HL-60 (cell line): ENCODE results near the gene PATE4.

ENCODE experiments used
- DNase-seq, 2 experiments: peaks; one replicate each; pipeline ENCODE4 v3.0.0-alpha.2; 2010 to 2020; ENCODE audit warnings: low read depth in 1 of 2, low spot score in 1 of 2
- H3K27ac ChIP-seq: fragments of 250-450 bp; sonication (Bioruptor Pico); replicated peaks from 2 replicates; pipeline ENCODE4 v1.5.1; 2020; ENCODE audit warnings: mild to moderate bottlenecking, moderate library complexity
- H3K27me3 ChIP-seq: fragments of 250-450 bp; sonication (Bioruptor Pico); 2 replicates; pipeline ENCODE4 v1.5.1; 2021; ENCODE audit warnings: mild to moderate bottlenecking, moderate library complexity; ENCODE audit not compliant: insufficient read depth, poor library complexity, severe bottlenecking
- H3K4me3 ChIP-seq: replicated peaks from 2 replicates; pipeline ENCODE4 v1.5.1; 2011; ENCODE audit warnings: mild to moderate bottlenecking, control low read depth, low read length; ENCODE audit not compliant: insufficient read depth
- GABPA ChIP-seq: IDR thresholded peaks from 2 replicates; pipeline ENCODE4 v1.6.1; 2012; ENCODE audit warnings: low read depth
- POLR2AphosphoS5 ChIP-seq: IDR thresholded peaks from 2 replicates; pipeline ENCODE4 v1.6.1; 2012; ENCODE audit warnings: low read depth
- SPI1 ChIP-seq: IDR thresholded peaks from 2 replicates; pipeline ENCODE4 v1.6.1; 2012; ENCODE audit warnings: low read depth, mild to moderate bottlenecking, borderline replicate concordance
- TF ChIP-seq, protein P1 (sequence below): IDR thresholded peaks from one replicate; pipeline ENCODE4 v1.5.1; 2011; ENCODE audit warnings: low read length, control low read depth, inconsistent platforms; ENCODE audit not compliant: insufficient read depth
- TF ChIP-seq, protein P2 (sequence below): IDR thresholded peaks from 2 replicates; pipeline ENCODE4 v1.6.1; 2012; ENCODE audit warnings: low read depth; ENCODE audit not compliant: insufficient replicate concordance

PATE4 gene

DNA sequence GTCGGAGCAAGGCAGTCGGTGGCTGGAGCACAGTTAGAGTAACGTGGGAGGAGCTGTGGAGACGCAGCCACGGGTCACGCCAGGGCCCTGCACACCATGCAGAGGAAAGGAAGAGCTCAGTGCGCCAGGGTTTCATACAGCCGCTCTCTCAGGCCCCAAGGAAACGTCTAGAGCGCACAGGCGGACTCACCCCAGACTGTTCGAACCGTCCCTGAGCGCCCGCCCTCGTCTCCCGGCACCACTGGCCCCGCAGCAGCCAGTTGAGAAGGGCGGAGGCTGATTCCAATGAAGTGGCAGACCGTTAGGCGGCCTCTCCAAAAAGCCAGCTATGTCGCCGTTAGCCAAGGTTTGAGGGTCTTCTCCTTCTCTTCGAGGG lies 53.9 kb downstream of the PATE4 start:
- 0 out of 2 replicates have a peak overlapping the region, but pooled peaks have one; percentile 71 for H3K4me3 ChIP-seq
- H3K27me3 ChIP-seq, result no peaks in the 10 kb centered on the region
- H3K27ac ChIP-seq, result peak overlapping the region; percentile 36; the same call in 1 of the 2 replicates
- no peak for DNase-seq
- TF ChIP-seq, protein P1, sequence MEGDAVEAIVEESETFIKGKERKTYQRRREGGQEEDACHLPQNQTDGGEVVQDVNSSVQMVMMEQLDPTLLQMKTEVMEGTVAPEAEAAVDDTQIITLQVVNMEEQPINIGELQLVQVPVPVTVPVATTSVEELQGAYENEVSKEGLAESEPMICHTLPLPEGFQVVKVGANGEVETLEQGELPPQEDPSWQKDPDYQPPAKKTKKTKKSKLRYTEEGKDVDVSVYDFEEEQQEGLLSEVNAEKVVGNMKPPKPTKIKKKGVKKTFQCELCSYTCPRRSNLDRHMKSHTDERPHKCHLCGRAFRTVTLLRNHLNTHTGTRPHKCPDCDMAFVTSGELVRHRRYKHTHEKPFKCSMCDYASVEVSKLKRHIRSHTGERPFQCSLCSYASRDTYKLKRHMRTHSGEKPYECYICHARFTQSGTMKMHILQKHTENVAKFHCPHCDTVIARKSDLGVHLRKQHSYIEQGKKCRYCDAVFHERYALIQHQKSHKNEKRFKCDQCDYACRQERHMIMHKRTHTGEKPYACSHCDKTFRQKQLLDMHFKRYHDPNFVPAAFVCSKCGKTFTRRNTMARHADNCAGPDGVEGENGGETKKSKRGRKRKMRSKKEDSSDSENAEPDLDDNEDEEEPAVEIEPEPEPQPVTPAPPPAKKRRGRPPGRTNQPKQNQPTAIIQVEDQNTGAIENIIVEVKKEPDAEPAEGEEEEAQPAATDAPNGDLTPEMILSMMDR, result no peak
- no peak for TF ChIP-seq POLR2AphosphoS5
- no peak for TF ChIP-seq GABPA
- TF ChIP-seq, protein P2, sequence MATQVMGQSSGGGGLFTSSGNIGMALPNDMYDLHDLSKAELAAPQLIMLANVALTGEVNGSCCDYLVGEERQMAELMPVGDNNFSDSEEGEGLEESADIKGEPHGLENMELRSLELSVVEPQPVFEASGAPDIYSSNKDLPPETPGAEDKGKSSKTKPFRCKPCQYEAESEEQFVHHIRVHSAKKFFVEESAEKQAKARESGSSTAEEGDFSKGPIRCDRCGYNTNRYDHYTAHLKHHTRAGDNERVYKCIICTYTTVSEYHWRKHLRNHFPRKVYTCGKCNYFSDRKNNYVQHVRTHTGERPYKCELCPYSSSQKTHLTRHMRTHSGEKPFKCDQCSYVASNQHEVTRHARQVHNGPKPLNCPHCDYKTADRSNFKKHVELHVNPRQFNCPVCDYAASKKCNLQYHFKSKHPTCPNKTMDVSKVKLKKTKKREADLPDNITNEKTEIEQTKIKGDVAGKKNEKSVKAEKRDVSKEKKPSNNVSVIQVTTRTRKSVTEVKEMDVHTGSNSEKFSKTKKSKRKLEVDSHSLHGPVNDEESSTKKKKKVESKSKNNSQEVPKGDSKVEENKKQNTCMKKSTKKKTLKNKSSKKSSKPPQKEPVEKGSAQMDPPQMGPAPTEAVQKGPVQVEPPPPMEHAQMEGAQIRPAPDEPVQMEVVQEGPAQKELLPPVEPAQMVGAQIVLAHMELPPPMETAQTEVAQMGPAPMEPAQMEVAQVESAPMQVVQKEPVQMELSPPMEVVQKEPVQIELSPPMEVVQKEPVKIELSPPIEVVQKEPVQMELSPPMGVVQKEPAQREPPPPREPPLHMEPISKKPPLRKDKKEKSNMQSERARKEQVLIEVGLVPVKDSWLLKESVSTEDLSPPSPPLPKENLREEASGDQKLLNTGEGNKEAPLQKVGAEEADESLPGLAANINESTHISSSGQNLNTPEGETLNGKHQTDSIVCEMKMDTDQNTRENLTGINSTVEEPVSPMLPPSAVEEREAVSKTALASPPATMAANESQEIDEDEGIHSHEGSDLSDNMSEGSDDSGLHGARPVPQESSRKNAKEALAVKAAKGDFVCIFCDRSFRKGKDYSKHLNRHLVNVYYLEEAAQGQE, result no peak
- TF ChIP-seq SPI1, result no peak

DNA sequence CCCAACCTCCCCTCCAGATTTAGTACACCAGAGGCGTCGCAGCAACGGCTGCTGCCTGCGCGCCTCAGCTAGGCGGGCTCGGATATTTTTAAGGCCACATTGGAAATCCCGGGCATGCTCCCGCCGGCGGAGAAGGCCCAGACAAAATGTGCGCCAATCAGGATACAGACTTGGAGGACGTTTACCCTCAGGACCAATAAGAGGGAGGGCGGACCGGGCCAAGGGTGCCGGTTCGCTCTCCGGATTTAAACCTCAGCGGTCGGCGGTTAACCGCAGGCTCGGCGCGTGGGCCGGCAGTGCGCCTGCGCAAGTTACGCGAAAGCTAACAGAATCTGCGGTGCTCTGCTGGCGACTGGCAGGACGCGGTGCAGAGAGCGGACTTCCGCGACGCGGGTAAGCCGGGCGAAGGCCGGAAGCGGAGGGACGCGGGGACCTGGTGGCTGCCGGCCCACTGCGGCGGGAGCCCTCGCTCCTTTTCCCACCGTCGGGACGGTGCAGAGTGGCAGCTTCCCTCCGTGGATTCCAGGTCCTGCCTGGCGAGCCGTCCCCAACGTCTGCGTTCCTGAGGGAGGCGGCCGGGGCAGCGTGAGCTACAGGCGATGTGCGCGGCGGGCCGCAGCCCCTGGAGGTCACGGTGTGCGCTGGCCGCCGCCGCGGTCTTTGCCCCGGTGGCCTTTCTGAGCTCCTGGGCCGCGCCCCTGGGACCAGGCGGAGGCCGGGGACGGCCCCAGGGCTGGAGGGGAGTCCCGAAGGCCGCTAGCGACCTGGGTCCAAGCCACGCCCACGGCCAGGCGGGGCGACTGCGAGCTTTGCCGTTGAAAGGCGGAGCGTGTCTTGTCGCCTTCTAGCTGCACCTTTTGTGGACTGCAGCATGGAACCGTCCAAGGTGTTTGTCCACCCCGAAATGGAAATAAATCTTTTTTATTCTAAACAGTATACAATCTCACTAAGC lies 54.5 kb downstream of the PATE4 start, which contains the start of gene HYLS1:
Gene HYLS1 (plus strand): TSS at position 296 of the 952 bp plus-strand sequence. CDS start 11,701 bp downstream, outside the sequence.
- H3K27ac ChIP-seq, result peak within 1 kb of the TSS; percentile 75

More for the DNA sequence above, 54.5 kb downstream of the PATE4 start, which contains the start of gene HYLS1:
- DNase-seq, result peak; percentile 78 to 93
- Histone ChIP-seq H3K4me3 (peak within 1 kb of the TSS; percentile 71), H3K27me3 (no peaks in the 10 kb centered on the region)
- TF ChIP-seq GABPA (peak; percentile 50), SPI1 (no peak), POLR2AphosphoS5 (peak; percentile 64)
- TF ChIP-seq, protein P1, result no peak
- TF ChIP-seq, protein P2, result peak; percentile 56
